Measurements from ENCODE around the gene TBC1D22B. TPM values are rescaled to one million over a fixed set of nuclear protein-coding genes. Genes with fewer than 3 reads are reported as not detected.

TBC1D22B gene
- total and polyA plus RNA-seq, 9 of the 15 experiments (the other 6 are each of a cell fraction or from before 2014, with no cell fraction given): 4.8 to 24.2 (median 13.5) TPM

GRCh38 chr6:37282371-37282770, 24.8 kb downstream of the TBC1D22B start:
- FAIRE-seq (no peak), DNase-seq (ENCODE audit: extremely low read depth in 1 of 4, low spot score in 3 of 4) (peak in 2 of 4 experiments; percentile 11 to 17), ATAC-seq (no peak)
- no peaks in the 10 kb centered on the region for H3K9me1 ChIP-seq (ENCODE audit: control insufficient read depth, insufficient read depth, low read length)
- H4K20me1 ChIP-seq (replicated peaks; ENCODE audit: control insufficient read depth, insufficient read depth, low read length): peaks cover 4% of the 10 kb centered on the region; the same call in 1 of the 2 replicates
- H3K4me1 ChIP-seq (replicated peaks in 1 of 2; ENCODE audit: control insufficient read depth in 2 of 2, insufficient read depth in 2 of 2, low read length in 2 of 2): peaks cover 0 to 2% of the 10 kb centered on the region in 2 experiments; a peak in 1 of 5 replicates
- ChIA-PET CTCF (ENCODE audit: low intra/inter-chr PET ratio) (no interaction called here), POLR2A (interaction anchor here (0.5 to 1.7 kb wide), 3 partner anchors 16 to 72 kb away, joined by 3 to 6 read pairs (median 3); no protein-coding TSS in a partner anchor)
- TF ChIP-seq, protein P1, sequence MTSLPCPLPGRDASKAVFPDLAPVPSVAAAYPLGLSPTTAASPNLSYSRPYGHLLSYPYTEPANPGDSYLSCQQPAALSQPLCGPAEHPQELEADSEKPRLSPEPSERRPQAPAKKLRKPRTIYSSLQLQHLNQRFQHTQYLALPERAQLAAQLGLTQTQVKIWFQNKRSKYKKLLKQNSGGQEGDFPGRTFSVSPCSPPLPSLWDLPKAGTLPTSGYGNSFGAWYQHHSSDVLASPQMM (CRISPR knock-in tag; IDR thresholded peaks at IDR 0.05): no peak
- no peak for TF ChIP-seq KLF6 (CRISPR knock-in tag; IDR thresholded peaks at IDR 0.05; ENCODE audit: borderline replicate concordance)
- H3K9ac ChIP-seq (ENCODE audit: insufficient read depth in 1 of 2, low read depth in 2 of 2, low read length in 2 of 2): peak overlapping the region in 1 of 2 experiments; percentile 53; a peak in 1 of 4 replicates
- H3K9me3 ChIP-seq (replicated peaks; ENCODE audit: control insufficient read depth, insufficient read depth, low read depth, low read length): no peaks in the 10 kb centered on the region
- peaks cover 84% of the 10 kb centered on the region for H3K36me3 ChIP-seq (ENCODE audit: control insufficient read depth, insufficient read depth, low read length)
- no peak overlapping the region for H2AFZ ChIP-seq (ENCODE audit: low read depth, low read length)
- no peaks in the 10 kb centered on the region for H3K27me3 ChIP-seq (ENCODE audit: control insufficient read depth in 2 of 2, insufficient read depth in 2 of 2, low read length in 2 of 2)
- in situ Hi-C loops (cut with MboI) (no loop called here), intact Hi-C loops (cut with micrococcal nuclease) (no loop called here)
- H3K4me3 ChIP-seq: no peak overlapping the region
- BruUV-seq (replicated peaks): no TSS peak
- H3K79me2 ChIP-seq (ENCODE audit: control insufficient read depth, insufficient read depth, low read length): peaks cover 3% of the 10 kb centered on the region; the same call in 1 of the 3 replicates
- WGBS (ENCODE audit: insufficient coverage, low coverage, missing lambda C conversion rate): 89% methylated on average over 2 of the region's 2 CpGs
- no peak overlapping the region for H3K4me2 ChIP-seq (ENCODE audit: insufficient read depth, low read length)
- 0 out of 3 replicates have a peak overlapping the region, but pooled peaks have one; percentile 14 for H3K27ac ChIP-seq (ENCODE audit: extremely low read depth, low read depth, low read length)

- no peak overlapping the region for H3K4me3 ChIP-seq
- peaks cover 3% of the 10 kb centered on the region; the same call in 1 of the 3 replicates for H3K79me2 ChIP-seq (ENCODE audit: control insufficient read depth, insufficient read depth, low read length)
- DNase-seq (ENCODE audit: extremely low read depth in 1 of 4, low spot score in 3 of 4) (no peak), ATAC-seq (no peak), FAIRE-seq (no peak)
- H3K9me1 ChIP-seq (ENCODE audit: control insufficient read depth, insufficient read depth, low read length): no peaks in the 10 kb centered on the region
- no peak overlapping the region for H3K9ac ChIP-seq (ENCODE audit: insufficient read depth in 1 of 2, low read depth in 2 of 2, low read length in 2 of 2)
- no TSS peak for BruUV-seq (replicated peaks)
- H3K4me1 ChIP-seq (replicated peaks in 1 of 2; ENCODE audit: control insufficient read depth in 2 of 2, insufficient read depth in 2 of 2, low read length in 2 of 2): peaks cover 0 to 2% of the 10 kb centered on the region in 2 experiments; a peak in 1 of 5 replicates
- H4K20me1 ChIP-seq (replicated peaks; ENCODE audit: control insufficient read depth, insufficient read depth, low read length): peaks cover 4% of the 10 kb centered on the region; the same call in 1 of the 2 replicates
- H3K9me3 ChIP-seq (replicated peaks; ENCODE audit: control insufficient read depth, insufficient read depth, low read depth, low read length): no peaks in the 10 kb centered on the region
- no peaks in the 10 kb centered on the region for H3K27me3 ChIP-seq (ENCODE audit: control insufficient read depth in 2 of 2, insufficient read depth in 2 of 2, low read length in 2 of 2)
- no peak overlapping the region for H3K4me2 ChIP-seq (ENCODE audit: insufficient read depth, low read length)
- in situ Hi-C loops (cut with MboI): no loop called here
- ChIA-PET CTCF (ENCODE audit: low intra/inter-chr PET ratio) (no interaction called here), POLR2A (interaction anchor here (0.6 to 1.7 kb wide), 4 partner anchors 11 to 27 kb away, joined by 3 to 6 read pairs (median 4); no protein-coding TSS in a partner anchor)
- no peak overlapping the region for H3K27ac ChIP-seq (ENCODE audit: extremely low read depth, low read depth, low read length)
- H3K36me3 ChIP-seq (ENCODE audit: control insufficient read depth, insufficient read depth, low read length): peaks cover 92% of the 10 kb centered on the region
- H2AFZ ChIP-seq (ENCODE audit: low read depth, low read length): no peak overlapping the region
- intact Hi-C loops (cut with micrococcal nuclease): no loop called here
- 67% methylated on average over 3 of the region's 3 CpGs for WGBS (ENCODE audit: insufficient coverage, low coverage, missing lambda C conversion rate)
- no peak for TF ChIP-seq ESRRB (CRISPR knock-in tag; IDR thresholded peaks at IDR 0.05; ENCODE audit: borderline replicate concordance)
- no peak for TF ChIP-seq PURB (CRISPR knock-in tag; IDR thresholded peaks at IDR 0.05; ENCODE audit: low read depth)
Measured at GRCh38 chr6:37283268-37283667, 25.7 kb downstream of the TBC1D22B start.
